Right kidney (tissue), 9 donors: Measurements from ENCODE around the gene CYB561.

Experiments used
- DNase-seq: peaks from one replicate; pipeline ENCODE4 v3.0.0-alpha.2; 2016
- long read RNA-seq, 8 donors: transcript quantifications; one replicate each; lab custom pipeline, GENCODE V29; 2026

Gene CYB561, protein sequence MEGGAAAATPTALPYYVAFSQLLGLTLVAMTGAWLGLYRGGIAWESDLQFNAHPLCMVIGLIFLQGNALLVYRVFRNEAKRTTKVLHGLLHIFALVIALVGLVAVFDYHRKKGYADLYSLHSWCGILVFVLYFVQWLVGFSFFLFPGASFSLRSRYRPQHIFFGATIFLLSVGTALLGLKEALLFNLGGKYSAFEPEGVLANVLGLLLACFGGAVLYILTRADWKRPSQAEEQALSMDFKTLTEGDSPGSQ
- long read RNA-seq, donor 1, transcript CYB561-201 (6 exons, 3,001 nt), result major isoform, 9 of 21 reads
- long read RNA-seq, donor 1, transcript CYB561-203 (6 exons, 3,151 nt), result minor isoform, 6 of 21 reads
- long read RNA-seq, donor 1, partial matches to known transcripts, result 0 of 21 reads
- long read RNA-seq, donor 1, other reads (novel, unspliced or antisense), result 0 of 21 reads
- long read RNA-seq, donor 2, partial matches to known transcripts, result 0 of 1 reads
- long read RNA-seq, donor 2, other reads (novel, unspliced or antisense), result 0 of 1 reads
- long read RNA-seq, donor 3, partial matches to known transcripts, result 0 of 2 reads
- long read RNA-seq, donor 3, other reads (novel, unspliced or antisense), result 0 of 2 reads
- long read RNA-seq, donor 4, partial matches to known transcripts, result 0 of 4 reads
- long read RNA-seq, donor 4, other reads (novel, unspliced or antisense), result 0 of 4 reads
- long read RNA-seq, donor 5, partial matches to known transcripts, result 0 of 8 reads
- long read RNA-seq, donor 5, other reads (novel, unspliced or antisense), result 0 of 8 reads
- long read RNA-seq, donor 6, partial matches to known transcripts, result 0 of 9 reads
- long read RNA-seq, donor 6, other reads (novel, unspliced or antisense), result 0 of 9 reads
- long read RNA-seq, donor 7, result 0 reads
- long read RNA-seq, donor 8, transcript CYB561-201 (6 exons, 3,001 nt), result major isoform, 6 of 10 reads
- long read RNA-seq, donor 8, partial matches to known transcripts, result 0 of 10 reads
- long read RNA-seq, donor 8, other reads (novel, unspliced or antisense), result 0 of 10 reads

- peak; percentile 82 for DNase-seq
These were observed at the start of gene CYB561 for GRCh38 chr17:63445954-63446752. Gene CYB561 (minus strand): TSS chr17:63446306. CDS start chr17:63437547, 8,759 bp downstream.

DNA sequence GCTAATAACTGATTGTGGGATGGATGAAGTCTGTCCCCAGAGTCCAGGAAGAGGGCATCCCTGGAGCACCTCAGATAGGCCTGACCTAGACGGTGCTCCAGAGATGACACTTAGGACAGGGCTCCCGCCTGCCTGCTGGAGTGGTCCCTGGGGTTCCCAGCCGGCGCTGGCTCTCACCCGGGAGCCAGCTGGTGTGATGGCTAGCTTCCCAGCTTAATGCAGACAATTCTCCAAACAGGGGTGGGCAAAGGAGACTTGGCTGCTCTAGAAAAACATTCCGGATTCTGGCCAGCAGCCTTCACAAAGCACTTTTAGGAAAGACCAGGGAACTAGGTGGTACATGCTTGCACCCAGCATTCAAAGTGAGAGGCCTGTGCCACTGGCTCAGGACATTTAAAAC, 49.4 kb upstream of the CYB561 start:
- no peak for DNase-seq

DNA sequence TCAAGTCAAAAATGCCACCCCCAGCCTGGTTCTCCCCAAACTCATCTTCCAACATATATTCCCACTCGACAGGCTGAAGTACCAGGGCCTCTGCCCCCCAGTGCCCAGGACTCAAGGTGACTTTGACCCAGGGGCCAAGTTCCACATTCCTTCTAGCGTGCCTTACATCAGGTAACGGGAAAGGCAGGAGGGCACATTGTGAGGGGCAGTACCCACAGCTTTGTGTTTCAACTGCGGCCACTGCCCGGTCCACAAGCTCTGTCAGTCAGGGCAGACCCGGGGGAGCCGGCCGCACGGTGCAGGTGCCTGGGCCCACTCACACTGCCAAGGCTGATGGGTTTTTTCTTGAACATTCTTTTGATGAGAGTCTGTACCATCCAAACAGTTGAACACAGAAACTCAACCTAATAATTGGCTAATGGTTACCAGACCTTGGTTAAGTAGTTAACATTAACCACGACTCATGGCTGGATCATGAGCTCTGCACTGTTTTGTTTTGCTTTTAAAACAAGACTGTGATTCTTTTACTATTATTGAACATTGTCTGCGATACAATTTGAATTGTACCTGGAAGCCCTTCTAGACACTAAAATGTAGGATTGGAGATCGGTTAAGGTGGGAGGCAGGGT, 48.3 kb upstream of the CYB561 start:
- no peak for DNase-seq

DNA sequence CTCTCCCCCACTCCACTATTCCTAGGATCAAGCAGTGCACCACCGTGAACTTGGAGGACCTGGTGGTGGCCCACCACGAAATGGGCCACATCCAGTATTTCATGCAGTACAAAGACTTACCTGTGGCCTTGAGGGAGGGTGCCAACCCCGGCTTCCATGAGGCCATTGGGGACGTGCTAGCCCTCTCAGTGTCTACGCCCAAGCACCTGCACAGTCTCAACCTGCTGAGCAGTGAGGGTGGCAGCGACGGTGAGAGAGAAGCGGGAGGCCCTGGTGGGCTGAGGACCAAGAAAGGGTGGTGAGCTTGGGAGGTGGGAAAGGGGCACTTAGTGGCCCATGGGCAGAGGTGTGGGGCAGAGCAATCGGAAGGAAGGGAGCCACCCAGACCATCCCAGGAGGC, 47.3 kb upstream of the CYB561 start:
- no peak for DNase-seq

DNA sequence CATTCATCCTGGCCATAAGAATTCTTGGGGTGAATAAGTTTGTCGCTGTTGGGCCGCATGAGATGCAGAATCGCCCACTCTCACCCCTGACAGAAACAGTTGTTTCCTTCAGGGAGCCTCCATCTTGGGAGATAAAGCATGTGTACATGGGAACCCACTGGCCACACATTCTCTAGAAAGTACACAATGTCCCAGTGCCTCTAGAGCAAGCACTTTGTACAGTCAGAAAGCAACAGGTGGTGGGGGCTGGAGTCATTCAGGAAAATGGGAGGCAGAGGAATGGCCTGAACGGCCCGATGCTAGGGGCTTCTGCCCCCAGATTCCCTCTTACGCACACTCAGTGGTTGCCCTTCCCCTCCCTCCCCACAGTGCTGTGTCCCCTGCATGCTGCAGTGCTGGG, 46.8 kb upstream of the CYB561 start:
- DNase-seq, result no peak

DNA sequence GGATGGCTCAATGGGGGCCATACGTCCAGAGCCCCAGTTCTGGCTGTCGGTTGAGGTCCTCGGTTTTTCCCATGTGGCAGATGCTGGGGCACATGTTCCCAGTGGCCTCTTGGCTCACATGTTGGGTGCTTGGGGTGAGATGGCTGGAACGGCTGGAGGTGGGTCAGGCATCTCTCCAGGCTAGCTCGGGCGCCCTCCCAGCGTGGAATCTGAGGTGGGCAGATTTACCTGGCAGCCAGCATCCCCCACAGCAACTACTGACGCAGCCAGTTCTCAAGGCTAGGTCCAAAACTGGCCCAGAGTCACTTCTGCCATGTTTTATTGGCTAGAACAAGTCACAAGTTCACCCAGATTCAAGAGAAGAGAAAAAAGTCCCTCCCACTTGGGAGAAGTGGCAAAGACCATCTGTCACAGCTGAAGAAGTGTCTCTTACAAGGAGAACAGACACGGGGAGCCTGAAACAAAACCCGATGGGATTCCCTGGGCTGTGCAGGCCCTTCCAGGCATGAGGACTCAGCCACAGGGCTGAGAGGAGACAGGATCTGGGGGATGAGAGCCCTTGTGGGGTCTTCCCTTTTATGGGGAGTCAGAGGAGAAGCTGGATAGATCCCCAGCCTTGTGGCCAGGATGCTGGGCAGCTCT, 46.0 kb upstream of the CYB561 start:
- DNase-seq, result no peak

GRCh38 chr17:63491413-63491812, 45.3 kb upstream of the CYB561 start:
- no peak for DNase-seq

DNA sequence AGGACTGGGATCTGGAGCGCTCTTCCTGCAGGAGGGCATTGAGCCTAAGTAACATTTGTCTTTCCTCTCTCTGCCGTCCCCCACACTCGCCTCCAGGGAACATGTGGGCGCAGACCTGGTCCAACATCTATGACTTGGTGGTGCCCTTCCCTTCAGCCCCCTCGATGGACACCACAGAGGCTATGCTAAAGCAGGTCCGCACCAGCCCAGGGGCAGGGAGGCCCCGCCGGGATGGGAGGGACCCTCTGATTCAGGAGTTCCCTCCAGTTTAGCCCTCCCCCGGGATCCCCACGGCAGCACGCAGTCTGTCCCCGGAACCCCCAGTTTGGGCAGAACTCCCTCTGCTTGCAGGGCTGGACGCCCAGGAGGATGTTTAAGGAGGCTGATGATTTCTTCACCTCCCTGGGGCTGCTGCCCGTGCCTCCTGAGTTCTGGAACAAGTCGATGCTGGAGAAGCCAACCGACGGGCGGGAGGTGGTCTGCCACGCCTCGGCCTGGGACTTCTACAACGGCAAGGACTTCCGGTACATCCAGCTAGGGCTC, 44.8 kb upstream of the CYB561 start:
- no peak for DNase-seq

- no peak for DNase-seq
These were observed 44.2 kb upstream of the CYB561 start for GRCh38 chr17:63490329-63490728.

GRCh38 chr17:63489291-63489690, 43.2 kb upstream of the CYB561 start:
- DNase-seq, result no peak

- DNase-seq, result no peak
These were observed 42.7 kb upstream of the CYB561 start for GRCh38 chr17:63488851-63489250.

DNA sequence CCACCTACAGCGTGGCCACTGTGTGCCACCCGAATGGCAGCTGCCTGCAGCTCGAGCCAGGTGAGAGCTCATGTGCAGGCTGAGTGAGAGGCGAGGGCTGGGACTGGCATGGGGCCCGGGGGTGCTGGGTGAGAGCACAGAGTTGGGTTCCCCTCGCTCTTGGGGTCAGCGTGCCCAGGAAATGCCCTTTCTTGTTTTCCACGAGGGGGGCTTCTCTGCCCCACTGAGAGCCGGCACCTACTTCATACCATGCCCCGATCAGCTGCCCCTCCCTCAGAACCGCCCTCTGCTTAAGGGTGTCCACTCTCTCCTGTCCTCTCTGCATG, 40.9 kb upstream of the CYB561 start:
- no peak for DNase-seq

DNA sequence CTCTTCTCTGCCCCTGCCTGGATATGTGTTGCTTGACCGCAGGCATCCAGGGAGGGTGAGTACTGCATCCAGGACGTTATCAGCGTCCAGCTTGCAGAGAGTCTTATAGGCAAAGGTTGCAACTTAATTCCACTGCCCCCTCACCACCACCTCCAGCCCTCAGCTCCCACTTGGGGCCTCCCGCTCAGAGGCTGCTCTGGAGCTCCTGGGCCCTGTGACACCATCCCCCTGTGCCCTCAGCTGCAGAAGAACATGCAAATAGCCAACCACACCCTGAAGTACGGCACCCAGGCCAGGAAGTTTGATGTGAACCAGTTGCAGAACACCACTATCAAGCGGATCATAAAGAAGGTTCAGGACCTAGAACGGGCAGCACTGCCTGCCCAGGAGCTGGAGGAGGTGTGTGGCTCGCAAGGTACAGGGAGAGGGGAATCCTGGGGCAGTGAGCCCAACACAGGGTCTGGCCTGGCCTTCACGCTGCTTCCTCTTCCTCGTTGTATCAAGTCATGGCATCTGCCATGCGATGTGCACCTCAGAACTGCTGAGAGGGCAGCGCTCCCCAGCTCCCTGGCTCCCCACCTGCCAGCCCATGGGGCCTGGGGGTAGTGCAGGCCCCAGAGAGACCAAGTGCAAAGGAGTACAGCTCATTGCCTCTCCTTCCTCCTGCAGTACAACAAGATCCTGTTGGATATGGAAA, 40.4 kb upstream of the CYB561 start:
- DNase-seq, result no peak

DNA sequence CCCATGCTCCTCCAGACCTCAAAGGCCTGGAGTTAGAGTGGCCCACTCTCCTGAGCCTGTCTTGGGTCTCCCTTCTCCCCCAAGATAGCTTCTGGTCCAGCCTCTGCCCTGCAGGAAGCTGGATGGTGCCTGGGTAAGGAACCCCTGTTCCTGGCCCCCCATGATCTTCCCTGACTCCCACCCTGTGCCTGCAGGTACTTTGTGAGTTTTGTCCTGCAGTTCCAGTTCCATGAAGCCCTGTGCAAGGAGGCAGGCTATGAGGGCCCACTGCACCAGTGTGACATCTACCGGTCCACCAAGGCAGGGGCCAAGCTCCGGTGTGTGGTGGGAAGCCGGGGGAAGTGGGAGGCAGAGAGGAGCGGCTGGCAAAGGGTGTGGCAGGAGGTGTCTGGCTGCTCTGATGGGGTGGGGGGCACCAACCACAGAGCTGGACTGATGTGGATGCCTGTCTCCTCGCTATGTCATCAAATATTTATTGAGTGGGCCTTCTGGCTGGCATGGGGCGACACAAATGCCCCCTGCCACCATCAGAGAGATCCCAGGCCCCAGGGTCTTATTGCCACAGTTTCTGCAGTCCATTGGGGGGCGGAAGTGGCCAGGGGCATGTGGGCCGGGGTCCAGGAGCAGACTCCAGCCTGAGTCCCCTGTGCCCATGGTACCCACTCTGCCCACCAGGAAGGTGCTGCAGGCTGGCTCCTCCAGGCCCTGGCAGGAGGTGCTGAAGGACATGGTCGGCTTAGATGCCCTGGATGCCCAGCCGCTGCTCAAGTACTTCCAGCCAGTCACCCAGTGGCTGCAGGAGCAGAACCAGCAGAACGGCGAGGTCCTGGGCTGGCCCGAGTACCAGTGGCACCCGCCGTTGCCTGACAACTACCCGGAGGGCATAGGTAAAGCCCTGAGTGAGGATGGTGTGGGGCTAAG, 37.8 kb upstream of the CYB561 start:
- DNase-seq, result no peak

DNA sequence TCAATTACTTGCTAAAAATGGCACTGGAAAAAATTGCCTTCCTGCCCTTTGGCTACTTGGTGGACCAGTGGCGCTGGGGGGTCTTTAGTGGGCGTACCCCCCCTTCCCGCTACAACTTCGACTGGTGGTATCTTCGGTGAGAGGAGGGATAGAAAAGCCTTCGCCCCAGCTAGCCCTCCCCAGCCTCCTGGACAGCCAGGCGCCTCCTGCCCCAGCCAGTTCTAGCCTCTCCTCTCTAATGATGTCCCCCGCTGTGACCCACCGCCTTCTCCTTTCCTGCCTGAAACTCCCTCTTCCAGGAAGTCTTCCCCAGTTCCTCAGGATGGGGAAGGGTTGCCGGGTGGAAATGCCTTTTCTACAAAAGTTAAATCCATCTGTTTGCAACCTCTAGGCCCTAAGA, 36.9 kb upstream of the CYB561 start:
- DNase-seq, result no peak

- DNase-seq, result no peak
These were observed 36.4 kb upstream of the CYB561 start for GRCh38 chr17:63482509-63482908.

- DNase-seq, result no peak
These were observed 35.4 kb upstream of the CYB561 start for GRCh38 chr17:63481488-63481870.

- no peak for DNase-seq
These were observed 34.9 kb upstream of the CYB561 start for GRCh38 chr17:63480826-63481487.
